ENCODE results near the gene PLAAT3.

DNA sequence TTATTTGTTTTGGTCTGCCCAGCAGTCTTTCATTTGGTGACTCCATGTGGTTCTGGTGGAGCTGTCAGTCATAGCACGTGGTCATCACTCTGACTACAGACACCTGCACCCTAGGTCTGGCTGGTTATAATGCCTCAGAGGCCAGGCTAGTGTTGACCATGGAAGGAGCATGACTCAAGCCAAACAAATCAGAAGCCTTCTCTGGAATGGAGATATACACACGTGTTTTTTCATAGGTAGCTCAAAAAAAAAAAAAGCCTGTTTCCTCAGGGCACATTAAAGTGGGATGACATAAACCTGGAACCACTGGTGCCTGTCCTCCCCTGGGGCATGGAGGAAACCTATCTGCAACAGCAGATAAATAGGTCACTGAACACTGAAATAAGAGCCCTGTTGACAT lies 8.1 kb upstream of the PLAAT3 start:
- TF ChIP-seq, protein P1, sequence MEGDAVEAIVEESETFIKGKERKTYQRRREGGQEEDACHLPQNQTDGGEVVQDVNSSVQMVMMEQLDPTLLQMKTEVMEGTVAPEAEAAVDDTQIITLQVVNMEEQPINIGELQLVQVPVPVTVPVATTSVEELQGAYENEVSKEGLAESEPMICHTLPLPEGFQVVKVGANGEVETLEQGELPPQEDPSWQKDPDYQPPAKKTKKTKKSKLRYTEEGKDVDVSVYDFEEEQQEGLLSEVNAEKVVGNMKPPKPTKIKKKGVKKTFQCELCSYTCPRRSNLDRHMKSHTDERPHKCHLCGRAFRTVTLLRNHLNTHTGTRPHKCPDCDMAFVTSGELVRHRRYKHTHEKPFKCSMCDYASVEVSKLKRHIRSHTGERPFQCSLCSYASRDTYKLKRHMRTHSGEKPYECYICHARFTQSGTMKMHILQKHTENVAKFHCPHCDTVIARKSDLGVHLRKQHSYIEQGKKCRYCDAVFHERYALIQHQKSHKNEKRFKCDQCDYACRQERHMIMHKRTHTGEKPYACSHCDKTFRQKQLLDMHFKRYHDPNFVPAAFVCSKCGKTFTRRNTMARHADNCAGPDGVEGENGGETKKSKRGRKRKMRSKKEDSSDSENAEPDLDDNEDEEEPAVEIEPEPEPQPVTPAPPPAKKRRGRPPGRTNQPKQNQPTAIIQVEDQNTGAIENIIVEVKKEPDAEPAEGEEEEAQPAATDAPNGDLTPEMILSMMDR (IDR thresholded peaks at IDR 0.05), result no peak
- no peak for TF ChIP-seq POLR2AphosphoS5 (IDR thresholded peaks at IDR 0.05; ENCODE audit: low read depth, low read length)
- TF ChIP-seq, protein P2, sequence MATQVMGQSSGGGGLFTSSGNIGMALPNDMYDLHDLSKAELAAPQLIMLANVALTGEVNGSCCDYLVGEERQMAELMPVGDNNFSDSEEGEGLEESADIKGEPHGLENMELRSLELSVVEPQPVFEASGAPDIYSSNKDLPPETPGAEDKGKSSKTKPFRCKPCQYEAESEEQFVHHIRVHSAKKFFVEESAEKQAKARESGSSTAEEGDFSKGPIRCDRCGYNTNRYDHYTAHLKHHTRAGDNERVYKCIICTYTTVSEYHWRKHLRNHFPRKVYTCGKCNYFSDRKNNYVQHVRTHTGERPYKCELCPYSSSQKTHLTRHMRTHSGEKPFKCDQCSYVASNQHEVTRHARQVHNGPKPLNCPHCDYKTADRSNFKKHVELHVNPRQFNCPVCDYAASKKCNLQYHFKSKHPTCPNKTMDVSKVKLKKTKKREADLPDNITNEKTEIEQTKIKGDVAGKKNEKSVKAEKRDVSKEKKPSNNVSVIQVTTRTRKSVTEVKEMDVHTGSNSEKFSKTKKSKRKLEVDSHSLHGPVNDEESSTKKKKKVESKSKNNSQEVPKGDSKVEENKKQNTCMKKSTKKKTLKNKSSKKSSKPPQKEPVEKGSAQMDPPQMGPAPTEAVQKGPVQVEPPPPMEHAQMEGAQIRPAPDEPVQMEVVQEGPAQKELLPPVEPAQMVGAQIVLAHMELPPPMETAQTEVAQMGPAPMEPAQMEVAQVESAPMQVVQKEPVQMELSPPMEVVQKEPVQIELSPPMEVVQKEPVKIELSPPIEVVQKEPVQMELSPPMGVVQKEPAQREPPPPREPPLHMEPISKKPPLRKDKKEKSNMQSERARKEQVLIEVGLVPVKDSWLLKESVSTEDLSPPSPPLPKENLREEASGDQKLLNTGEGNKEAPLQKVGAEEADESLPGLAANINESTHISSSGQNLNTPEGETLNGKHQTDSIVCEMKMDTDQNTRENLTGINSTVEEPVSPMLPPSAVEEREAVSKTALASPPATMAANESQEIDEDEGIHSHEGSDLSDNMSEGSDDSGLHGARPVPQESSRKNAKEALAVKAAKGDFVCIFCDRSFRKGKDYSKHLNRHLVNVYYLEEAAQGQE (IDR thresholded peaks at IDR 0.05; ENCODE audit: insufficient read depth in 1 of 2, low read depth in 2 of 2, low read length in 1 of 2), result no peak
